GM23338 (cell line): ENCODE data around the gene IL20. TPM values are rescaled to one million over a fixed set of nuclear protein-coding genes. Genes with fewer than 3 reads are reported as not detected.

Source experiments
- ATAC-seq: fragments of 200-7000 bp; cut with Tn5 transposase; 3 replicates; pipeline ENCODE4 v1.9.1; 2020
- DNase-seq: peaks from one replicate; pipeline ENCODE4 v3.0.0-alpha.2; 2015; ENCODE audit warnings: low spot score
- H2AFZ ChIP-seq: fragments of 200-600 bp; sonication (generic); 2 replicates; pipeline ENCODE4 v1.8.0; 2016; ENCODE audit warnings: antibody characterized with exemption, mild to moderate bottlenecking, moderate library complexity
- H3F3A ChIP-seq: fragments of 200-600 bp; sonication (generic); replicated peaks from 2 replicates; pipeline ENCODE4 v1.8.0; 2017; ENCODE audit warnings: antibody characterized with exemption, mixed run types, low read depth
- H3K27ac ChIP-seq: fragments of 200-600 bp; sonication (generic); 2 replicates; pipeline ENCODE4 v1.6.1; 2016; ENCODE audit warnings: low read depth
- H3K27me3 ChIP-seq: fragments of 200-600 bp; sonication (generic); 2 replicates; pipeline ENCODE4 v1.8.0; 2016; ENCODE audit warnings: mild to moderate bottlenecking, mixed run types, moderate library complexity; ENCODE audit not compliant: insufficient read depth
- H3K36me3 ChIP-seq: fragments of 200-600 bp; sonication (generic); 2 replicates; pipeline ENCODE4 v1.8.0; 2016; ENCODE audit warnings: mild to moderate bottlenecking; ENCODE audit not compliant: insufficient read depth
- H3K4me1 ChIP-seq: fragments of 200-600 bp; sonication (generic); 2 replicates; pipeline ENCODE4 v1.8.0; 2016; ENCODE audit warnings: mild to moderate bottlenecking, moderate library complexity; ENCODE audit not compliant: insufficient read depth
- H3K4me2 ChIP-seq: fragments of 200-600 bp; sonication (generic); 2 replicates; pipeline ENCODE4 v1.7.1; 2017; ENCODE audit warnings: mixed run types
- H3K4me3 ChIP-seq: fragments of 200-600 bp; sonication (generic); 2 replicates; pipeline ENCODE4 v1.6.1; 2016; ENCODE audit warnings: mixed run types
- H3K79me2 ChIP-seq: fragments of 200-600 bp; sonication (generic); replicated peaks from 2 replicates; pipeline ENCODE4 v1.8.0; 2017; ENCODE audit warnings: mild to moderate bottlenecking; ENCODE audit not compliant: insufficient read depth
- H3K9me2 ChIP-seq: fragments of 200-600 bp; sonication (generic); 2 replicates; pipeline ENCODE4 v1.8.0; 2017; ENCODE audit not compliant: insufficient read depth
- H4K20me1 ChIP-seq: fragments of 200-600 bp; sonication (generic); replicated peaks from 2 replicates; pipeline ENCODE4 v1.8.0; 2017; ENCODE audit warnings: mild to moderate bottlenecking; ENCODE audit not compliant: insufficient read depth
- H3K27ac Mint-ChIP-seq: 2 replicates; pipeline ENCODE4 v1.8.0; 2020; ENCODE audit warnings: inconsistent platforms, mild to moderate bottlenecking, moderate library complexity, mixed read lengths
- H3K27me3 Mint-ChIP-seq: 3 replicates; pipeline ENCODE4 v1.8.0; 2022; ENCODE audit warnings: low read depth, mild to moderate bottlenecking, moderate library complexity, mixed read lengths, inconsistent platforms; ENCODE audit not compliant: insufficient read depth, poor library complexity
- H3K36me3 Mint-ChIP-seq: 3 replicates; pipeline ENCODE4 v1.8.0; 2021; ENCODE audit warnings: low read depth, mild to moderate bottlenecking, inconsistent platforms, moderate library complexity, mixed read lengths
- H3K4me1 Mint-ChIP-seq: 3 replicates; pipeline ENCODE4 v1.8.0; 2020; ENCODE audit warnings: mild to moderate bottlenecking, inconsistent platforms, mixed read lengths
- H3K4me3 Mint-ChIP-seq: 3 replicates; pipeline ENCODE4 v1.8.0; 2021; ENCODE audit warnings: moderate library complexity, mild to moderate bottlenecking, inconsistent platforms, mixed read lengths
- H3K9me3 Mint-ChIP-seq: 3 replicates; pipeline ENCODE4 v1.8.0; 2020; ENCODE audit warnings: moderate library complexity, mild to moderate bottlenecking, inconsistent platforms, mixed read lengths
- CREB1 ChIP-seq: fragments of 250-450 bp; sonication (Bioruptor Pico); IDR thresholded peaks from 2 replicates; pipeline ENCODE4 v1.5.0; 2020; ENCODE audit warnings: low read depth, mild to moderate bottlenecking, moderate library complexity
- CTCF ChIP-seq, 2 experiments: fragments of 200-600 bp in 1 of 2; sonication (generic) in 1 of 2; conservative IDR thresholded peaks; 2 replicates each; pipeline versions ENCODE4 v1.5.1 to v1.6.1; 2016 to 2017; ENCODE audit warnings: antibody characterized with exemption in 2 of 2, low read depth in 2 of 2, mild to moderate bottlenecking in 2 of 2, moderate library complexity in 1 of 2
- EZH2phosphoT487 ChIP-seq: fragments of 200-600 bp; sonication (generic); IDR thresholded peaks from one replicate; pipeline ENCODE4 v1.8.1; 2018; ENCODE audit warnings: antibody characterized with exemption; ENCODE audit not compliant: unreplicated experiment
- STAT1 ChIP-seq: IDR thresholded peaks from one replicate; pipeline ENCODE4 v1.6.1; 2016; ENCODE audit warnings: antibody characterized with exemption; ENCODE audit not compliant: unreplicated experiment
- ZNF114 ChIP-seq: fragments of 250-450 bp; sonication (Bioruptor Pico); IDR thresholded peaks from 2 replicates; pipeline ENCODE4 v1.5.0; 2020; ENCODE audit warnings: mild to moderate bottlenecking, moderate library complexity
- polyA plus RNA-seq: library from polyadenylated mRNA; unstranded; fragments of >200 nt; fragmentation: Nextera tagmentation; extraction: Ambion mirVana; gene quantifications from 2 replicates; pipeline ENCODE4 v1.2.1, GENCODE V29; 2016
- total RNA-seq: library from RNA; depleted of rRNA; stranded (reverse); fragments of >200 nt; shearing (Covaris generic); gene quantifications from 2 replicates; pipeline ENCODE4 v1.2.3, GENCODE V29; 2014

The IL20 gene
- total and polyA plus RNA-seq, 2 experiments from 2014 or later, result not detected

GRCh38 chr1:206911064-206911663 is 45.7 kb downstream of the IL20 start:
- H3K4me1 ChIP-seq, result peaks cover 4% of the 10 kb centered on the region
- peaks cover 26% of the 10 kb centered on the region for H3K27me3 Mint-ChIP-seq
- DNase-seq, result peak; percentile 58
- no peak overlapping the region for H3K27ac ChIP-seq
- H3K79me2 ChIP-seq, result no peaks in the 10 kb centered on the region
- H2AFZ ChIP-seq, result no peak overlapping the region
- no peaks in the 10 kb centered on the region for H3K36me3 ChIP-seq
- H3K36me3 Mint-ChIP-seq, result no peaks in the 10 kb centered on the region
- ATAC-seq, result no peak
- no peak overlapping the region for H3K27ac Mint-ChIP-seq
- H3K9me3 Mint-ChIP-seq, result no peaks in the 10 kb centered on the region
- H3K9me2 ChIP-seq, result 0 out of 2 replicates have a peak, but pooled peaks cover 4% of the 10 kb centered on the region
- no peaks in the 10 kb centered on the region for H4K20me1 ChIP-seq
- H3K4me1 Mint-ChIP-seq, result peaks cover 19% of the 10 kb centered on the region
- no peak overlapping the region for H3K4me2 ChIP-seq
- peaks cover 6% of the 10 kb centered on the region; the same call in 1 of the 2 replicates for H3F3A ChIP-seq
- H3K27me3 ChIP-seq, result peaks cover 33% of the 10 kb centered on the region
- peak; percentile 65 to 82 for TF ChIP-seq CTCF (conservative IDR thresholded peaks at IDR 0.05; ENCODE audit: low read depth in 2 of 2)
- TF ChIP-seq EZH2phosphoT487, result no peak
- TF ChIP-seq CREB1 (CRISPR knock-in tag), result no peak
- TF ChIP-seq STAT1, result no peak
- TF ChIP-seq ZNF114 (CRISPR knock-in tag), result no peak
- H3K4me3 ChIP-seq, result no peak overlapping the region
- no peak overlapping the region for H3K4me3 Mint-ChIP-seq

- H3K4me1 Mint-ChIP-seq, result peaks cover 12% of the 10 kb centered on the region; the same call in 2 of the 3 replicates
- H3K4me3 ChIP-seq, result no peak overlapping the region
These were observed 47.1 kb downstream of the IL20 start for GRCh38 chr1:206912445-206913095.

More at GRCh38 chr1:206912445-206913095, 47.1 kb downstream of the IL20 start:
- Histone ChIP-seq H3F3A (peaks cover 6% of the 10 kb centered on the region; the same call in 1 of the 2 replicates), H3K27me3 (peaks cover 30% of the 10 kb centered on the region), H3K36me3 (no peaks in the 10 kb centered on the region), H3K9me2 (0 out of 2 replicates have a peak, but pooled peaks cover 4% of the 10 kb centered on the region), H4K20me1 (no peaks in the 10 kb centered on the region), H3K79me2 (no peaks in the 10 kb centered on the region), H2AFZ (peak overlapping the region; percentile 35; the same call in 1 of the 2 replicates), H3K4me1 (peaks cover 4% of the 10 kb centered on the region), H3K27ac (no peak overlapping the region), H3K4me2 (no peak overlapping the region)
- DNase-seq, result peak; percentile 82
- ATAC-seq, result peak; percentile 8; the same call in 2 of the 3 replicates
- peaks cover 19% of the 10 kb centered on the region for H3K27me3 Mint-ChIP-seq
- TF ChIP-seq CTCF (conservative IDR thresholded peaks at IDR 0.05; ENCODE audit: low read depth in 2 of 2) (peak; percentile 75 to 89), ZNF114 (CRISPR knock-in tag) (no peak)
- H3K9me3 Mint-ChIP-seq, result no peaks in the 10 kb centered on the region
- H3K27ac Mint-ChIP-seq, result no peak overlapping the region
- H3K4me3 Mint-ChIP-seq, result no peak overlapping the region
- H3K36me3 Mint-ChIP-seq, result no peaks in the 10 kb centered on the region
